Endothelial cell of umbilical vein (primary cell): ENCODE measurements around the gene HIRA. TPM values are rescaled to one million over a fixed set of nuclear protein-coding genes. Genes with fewer than 3 reads are reported as not detected.

ENCODE experiments used
- BruUV-seq: library from RNA; stranded (reverse); fragments of 400-500 nt; replicated peaks from 2 replicates; lab custom pipeline; 2021; lab: Mats Ljungman, UMichigan
- CTCF ChIA-PET: fragments of 300-600, 350-600 bp; sonication (Branson Sonifier 250); formaldehyde crosslinking; loops from one replicate; lab custom pipeline; 2021; ENCODE audit warnings: antibody characterized with exemption, inconsistent platforms; lab: Charles Lee
- POLR2A ChIA-PET: fragments of 300-600, 350-600 bp; sonication (Branson Sonifier 250); formaldehyde crosslinking; loops from one replicate; lab custom pipeline; 2021; ENCODE audit warnings: antibody characterized with exemption, inconsistent platforms; lab: Charles Lee
- DNase-seq: peaks from one replicate; pipeline ENCODE4 v3.0.0-alpha.2; 2011; ENCODE audit warnings: low read depth, low spot score
- FAIRE-seq: peaks from 2 replicates; lab custom pipeline; 2011; peaks lifted over from hg19 to GRCh38; lab: Jason Lieb, UNC
- H2AFZ ChIP-seq: 2 replicates; pipeline ENCODE4 v1.6.0; 2012; ENCODE audit warnings: low read depth, low read length, control low read depth, inconsistent platforms
- H3K27ac ChIP-seq: 2 replicates; pipeline ENCODE4 v1.5.1; 2011; ENCODE audit warnings: low read depth, mild to moderate bottlenecking, control low read depth, low read length, moderate library complexity; ENCODE audit not compliant: insufficient read depth
- H3K27me3 ChIP-seq, 2 experiments: 2 replicates each; pipeline versions ENCODE4 v1.6.0 to v1.6.1; 2011; ENCODE audit warnings: low read length in 2 of 2, mixed read lengths in 1 of 2; ENCODE audit not compliant: control insufficient read depth in 2 of 2, insufficient read depth in 2 of 2
- H3K36me3 ChIP-seq, 2 experiments: 2 replicates in 1 of 2; 3 replicates in 1 of 2; pipeline ENCODE4 v1.5.1; 2011; ENCODE audit warnings: low read length in 2 of 2, mild to moderate bottlenecking in 1 of 2, moderate library complexity in 1 of 2; ENCODE audit not compliant: control insufficient read depth in 2 of 2, insufficient read depth in 2 of 2; ENCODE audit errors: extremely low read depth in 1 of 2
- H3K4me1 ChIP-seq: 3 replicates; pipeline ENCODE4 v1.5.1; 2011; ENCODE audit warnings: mild to moderate bottlenecking, low read length; ENCODE audit not compliant: control insufficient read depth, insufficient read depth; ENCODE audit errors: extremely low read depth
- H3K4me2 ChIP-seq: 2 replicates; pipeline ENCODE4 v1.6.1; 2011; ENCODE audit warnings: low read length, control low read depth, mixed read lengths; ENCODE audit not compliant: insufficient read depth
- H3K4me3 ChIP-seq, 3 experiments: fragments of 200-600 bp in 1 of 3; sonication (generic), shearing (Covaris generic) in 1 of 3; replicated peaks in 1 of 3; 2 replicates each; pipeline ENCODE4 v1.5.1; 2011 to 2016; ENCODE audit warnings: control low read depth in 3 of 3, low read length in 3 of 3, mild to moderate bottlenecking in 2 of 3, inconsistent platforms in 1 of 3, low read depth in 1 of 3, moderate library complexity in 1 of 3; ENCODE audit not compliant: insufficient read depth in 1 of 3
- H3K79me2 ChIP-seq: 2 replicates; pipeline ENCODE4 v1.6.0; 2012; ENCODE audit warnings: low read length, inconsistent platforms; ENCODE audit not compliant: control insufficient read depth, insufficient read depth
- H3K9ac ChIP-seq: replicated peaks from 2 replicates; pipeline ENCODE3; 2011; ENCODE audit warnings: low read length, control low read depth; ENCODE audit not compliant: insufficient read depth; ENCODE audit errors: extremely low read depth
- H3K9me1 ChIP-seq: replicated peaks from 3 replicates; pipeline ENCODE4 v1.6.0; 2011; ENCODE audit warnings: mild to moderate bottlenecking, low read length; ENCODE audit not compliant: control insufficient read depth, insufficient read depth; ENCODE audit errors: extremely low read depth
- H3K9me3 ChIP-seq: replicated peaks from 2 replicates; pipeline ENCODE4 v1.5.1; 2012; ENCODE audit warnings: low read length, inconsistent platforms; ENCODE audit not compliant: control insufficient read depth, insufficient read depth
- H4K20me1 ChIP-seq: replicated peaks from 2 replicates; pipeline ENCODE3; 2011; ENCODE audit warnings: mild to moderate bottlenecking, low read length; ENCODE audit not compliant: control insufficient read depth, insufficient read depth; ENCODE audit errors: extremely low read depth
- EZH2 ChIP-seq: IDR thresholded peaks from 2 replicates; pipeline ENCODE4 v1.6.1; 2012; ENCODE audit warnings: borderline replicate concordance, low read depth, mild to moderate bottlenecking, moderate library complexity, low read length, inconsistent platforms; ENCODE audit not compliant: severe bottlenecking
- FOS ChIP-seq: IDR thresholded peaks from 2 replicates; pipeline ENCODE4 v1.6.1; 2011; ENCODE audit warnings: mild to moderate bottlenecking, low read length, moderate library complexity, borderline replicate concordance; ENCODE audit not compliant: insufficient read depth
- GATA2 ChIP-seq: IDR thresholded peaks from 2 replicates; pipeline ENCODE4 v1.7.0; 2011; ENCODE audit warnings: low read depth, mild to moderate bottlenecking, moderate library complexity, mixed read lengths, low read length; ENCODE audit not compliant: insufficient read length, insufficient read depth
- JUN ChIP-seq: IDR thresholded peaks from 2 replicates; pipeline ENCODE4 v1.6.1; 2011; ENCODE audit warnings: borderline replicate concordance, low read depth; ENCODE audit not compliant: insufficient read length, insufficient read depth
- MYC ChIP-seq: IDR thresholded peaks from one replicate; pipeline ENCODE4 v1.6.1; 2011; ENCODE audit warnings: mild to moderate bottlenecking, low read depth, low read length
- POLR2A ChIP-seq: IDR thresholded peaks from 2 replicates; pipeline ENCODE4 v1.6.1; 2012; ENCODE audit warnings: low read depth, mild to moderate bottlenecking, control low read depth, low read length
- POLR2AphosphoS5 ChIP-seq: IDR thresholded peaks from 2 replicates; pipeline ENCODE4 v1.6.1; 2012; ENCODE audit warnings: low read depth, mild to moderate bottlenecking, control low read depth, low read length, moderate library complexity; ENCODE audit not compliant: insufficient read depth
- dilution Hi-C: fragments of 300-500 bp; cut with MboI; formaldehyde crosslinking; loops from one replicate; pipeline ENCODE4 v1.15.0; 2019; ENCODE audit warnings: low sequenced_read_pairs; ENCODE audit not compliant: extremely low pct_ligation_motif_present
- intact Hi-C: fragments of 100-400 bp; cut with micrococcal nuclease; formaldehyde crosslinking; loops from one replicate; pipeline ENCODE4 v1.10.0; 2022
- polyA plus RNA-seq, 4 experiments: library from polyadenylated mRNA; depleted of rRNA in 3 of 4; stranded (reverse) in 3 of 4; unstranded in 1 of 4; fragments of >200 nt; gene quantifications; 2 replicates each; pipeline versions ENCODE4 v1.2.1 to v1.2.3, GENCODE V29; 2011 to 2012; ENCODE audit warnings: missing spikeins in 1 of 4
- total RNA-seq: library from RNA; stranded (reverse); gene quantifications from 2 replicates; pipeline ENCODE4 v1.2.3, GENCODE V29; 2021
- TF ChIP-seq, protein P1 (sequence below): IDR thresholded peaks from 2 replicates; pipeline ENCODE4 v1.6.1; 2011; ENCODE audit not compliant: insufficient read depth, insufficient read length
- TF ChIP-seq, protein P2 (sequence below), 2 donors: IDR thresholded peaks; 1 replicate in 1 of 2; 2 replicates in 1 of 2; pipeline ENCODE4 v1.5.1; 2011; ENCODE audit warnings: low read length in 2 of 2, mild to moderate bottlenecking in 2 of 2, moderate library complexity in 2 of 2, control low read depth in 1 of 2, inconsistent platforms in 1 of 2, low read depth in 1 of 2; ENCODE audit not compliant: insufficient read depth in 1 of 2; ENCODE audit errors: extremely low read depth in 1 of 2

The HIRA gene
- total and polyA plus RNA-seq, 2 donors (not counting 3 experiments of a cell fraction or from before 2014, with no cell fraction given), result 17.3 to 27.7 TPM

GRCh38 chr22:19407649-19408606, 23.6 kb downstream of the HIRA start:
- FAIRE-seq (no peak), DNase-seq (no peak)
- H3K27me3 ChIP-seq, result no peaks in the 10 kb centered on the region
- no peak overlapping the region for H3K27ac ChIP-seq
- no peak overlapping the region for H3K4me2 ChIP-seq
- H3K4me1 ChIP-seq, result no peaks in the 10 kb centered on the region
- no TSS peak for BruUV-seq
- dilution Hi-C loops, result no loop called here
- H3K9me1 ChIP-seq, result no peaks in the 10 kb centered on the region
- no peak overlapping the region for H3K4me3 ChIP-seq
- POLR2A ChIA-PET, result no interaction called here
- H3K9me3 ChIP-seq, result no peaks in the 10 kb centered on the region
- H3K36me3 ChIP-seq, result peaks cover 6 to 21% of the 10 kb centered on the region in 2 experiments
- no peaks in the 10 kb centered on the region for H4K20me1 ChIP-seq
- intact Hi-C loops, result no loop called here
- peaks cover 21% of the 10 kb centered on the region for H3K79me2 ChIP-seq
- no peak overlapping the region for H2AFZ ChIP-seq
- CTCF ChIA-PET, result no interaction called here
- no peak overlapping the region for H3K9ac ChIP-seq
- TF ChIP-seq POLR2AphosphoS5, result no peak
- TF ChIP-seq POLR2A, result no peak
- TF ChIP-seq JUN, result no peak
- TF ChIP-seq, protein P1, sequence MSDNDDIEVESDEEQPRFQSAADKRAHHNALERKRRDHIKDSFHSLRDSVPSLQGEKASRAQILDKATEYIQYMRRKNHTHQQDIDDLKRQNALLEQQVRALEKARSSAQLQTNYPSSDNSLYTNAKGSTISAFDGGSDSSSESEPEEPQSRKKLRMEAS, result no peak
- TF ChIP-seq, protein P2, sequence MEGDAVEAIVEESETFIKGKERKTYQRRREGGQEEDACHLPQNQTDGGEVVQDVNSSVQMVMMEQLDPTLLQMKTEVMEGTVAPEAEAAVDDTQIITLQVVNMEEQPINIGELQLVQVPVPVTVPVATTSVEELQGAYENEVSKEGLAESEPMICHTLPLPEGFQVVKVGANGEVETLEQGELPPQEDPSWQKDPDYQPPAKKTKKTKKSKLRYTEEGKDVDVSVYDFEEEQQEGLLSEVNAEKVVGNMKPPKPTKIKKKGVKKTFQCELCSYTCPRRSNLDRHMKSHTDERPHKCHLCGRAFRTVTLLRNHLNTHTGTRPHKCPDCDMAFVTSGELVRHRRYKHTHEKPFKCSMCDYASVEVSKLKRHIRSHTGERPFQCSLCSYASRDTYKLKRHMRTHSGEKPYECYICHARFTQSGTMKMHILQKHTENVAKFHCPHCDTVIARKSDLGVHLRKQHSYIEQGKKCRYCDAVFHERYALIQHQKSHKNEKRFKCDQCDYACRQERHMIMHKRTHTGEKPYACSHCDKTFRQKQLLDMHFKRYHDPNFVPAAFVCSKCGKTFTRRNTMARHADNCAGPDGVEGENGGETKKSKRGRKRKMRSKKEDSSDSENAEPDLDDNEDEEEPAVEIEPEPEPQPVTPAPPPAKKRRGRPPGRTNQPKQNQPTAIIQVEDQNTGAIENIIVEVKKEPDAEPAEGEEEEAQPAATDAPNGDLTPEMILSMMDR (IDR thresholded peaks at IDR 0.05; ENCODE audit: extremely low read depth in 1 of 2, insufficient read depth in 1 of 2, low read depth in 1 of 2, low read length in 2 of 2), result no peak
- TF ChIP-seq MYC, result no peak
- TF ChIP-seq GATA2, result no peak
- TF ChIP-seq FOS, result no peak
- no peak for TF ChIP-seq EZH2
